GM12875 (cell line): ENCODE results near the gene DCBLD1.

Experiments
- H3K4me3 ChIP-seq: one replicate; pipeline ENCODE4 v1.5.1; 2011; ENCODE audit warnings: low read depth, low read length, control low read depth
- TF ChIP-seq, protein P1 (sequence below): IDR thresholded peaks from 2 replicates; pipeline ENCODE4 v1.5.1; 2011; ENCODE audit warnings: low read depth, mild to moderate bottlenecking, control low read depth, inconsistent platforms, low read length, moderate library complexity, borderline replicate concordance; ENCODE audit not compliant: insufficient read depth

The DCBLD1 gene

DNA sequence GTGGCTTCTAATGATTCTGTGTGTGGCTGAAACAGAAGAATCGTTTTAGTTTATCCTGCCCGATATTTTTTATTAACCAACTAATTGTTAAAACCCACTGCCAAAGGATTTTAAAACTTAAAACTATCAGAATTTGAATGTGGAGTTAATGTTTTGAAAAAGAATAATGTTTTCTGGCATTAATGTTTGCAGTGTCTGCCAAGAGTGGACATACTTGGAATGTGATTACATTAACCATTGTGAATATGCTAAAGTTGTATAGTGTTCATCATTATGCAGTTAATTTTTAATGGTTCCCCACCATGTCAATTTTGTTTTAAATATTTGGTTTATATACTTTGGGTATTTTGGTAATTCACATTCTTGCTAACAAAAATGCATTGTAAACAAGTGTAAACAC is 24.4 kb downstream of the DCBLD1 start:
- H3K4me3 ChIP-seq, result no peak overlapping the region
- TF ChIP-seq, protein P1, sequence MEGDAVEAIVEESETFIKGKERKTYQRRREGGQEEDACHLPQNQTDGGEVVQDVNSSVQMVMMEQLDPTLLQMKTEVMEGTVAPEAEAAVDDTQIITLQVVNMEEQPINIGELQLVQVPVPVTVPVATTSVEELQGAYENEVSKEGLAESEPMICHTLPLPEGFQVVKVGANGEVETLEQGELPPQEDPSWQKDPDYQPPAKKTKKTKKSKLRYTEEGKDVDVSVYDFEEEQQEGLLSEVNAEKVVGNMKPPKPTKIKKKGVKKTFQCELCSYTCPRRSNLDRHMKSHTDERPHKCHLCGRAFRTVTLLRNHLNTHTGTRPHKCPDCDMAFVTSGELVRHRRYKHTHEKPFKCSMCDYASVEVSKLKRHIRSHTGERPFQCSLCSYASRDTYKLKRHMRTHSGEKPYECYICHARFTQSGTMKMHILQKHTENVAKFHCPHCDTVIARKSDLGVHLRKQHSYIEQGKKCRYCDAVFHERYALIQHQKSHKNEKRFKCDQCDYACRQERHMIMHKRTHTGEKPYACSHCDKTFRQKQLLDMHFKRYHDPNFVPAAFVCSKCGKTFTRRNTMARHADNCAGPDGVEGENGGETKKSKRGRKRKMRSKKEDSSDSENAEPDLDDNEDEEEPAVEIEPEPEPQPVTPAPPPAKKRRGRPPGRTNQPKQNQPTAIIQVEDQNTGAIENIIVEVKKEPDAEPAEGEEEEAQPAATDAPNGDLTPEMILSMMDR, result no peak

DNA sequence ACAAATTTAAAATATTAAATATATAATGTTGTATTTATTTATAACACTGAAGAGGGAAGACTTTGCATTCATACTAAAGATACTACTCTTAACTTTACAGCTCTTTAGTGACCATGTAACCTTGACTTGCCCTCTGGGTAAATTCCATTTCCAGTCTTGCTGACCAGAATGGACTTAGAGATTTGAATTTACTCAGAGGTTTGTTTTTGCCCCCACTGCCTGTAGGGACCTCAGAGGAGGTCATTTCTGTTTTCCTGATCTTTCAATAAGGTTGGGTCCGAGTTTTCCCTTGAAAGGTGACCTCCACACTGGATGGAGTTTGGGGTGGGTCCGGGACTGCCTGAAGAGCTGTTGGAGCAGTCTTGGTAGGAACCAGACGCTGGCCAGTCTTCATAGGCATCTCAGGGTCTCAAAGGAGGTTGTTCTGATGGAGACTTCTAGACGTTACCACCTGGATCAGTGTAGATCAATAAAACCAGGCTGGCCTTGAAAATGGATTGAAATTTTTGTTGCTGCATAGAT is 26.0 kb downstream of the DCBLD1 start:
- TF ChIP-seq, protein P1, result no peak
- no peak overlapping the region for H3K4me3 ChIP-seq

DNA sequence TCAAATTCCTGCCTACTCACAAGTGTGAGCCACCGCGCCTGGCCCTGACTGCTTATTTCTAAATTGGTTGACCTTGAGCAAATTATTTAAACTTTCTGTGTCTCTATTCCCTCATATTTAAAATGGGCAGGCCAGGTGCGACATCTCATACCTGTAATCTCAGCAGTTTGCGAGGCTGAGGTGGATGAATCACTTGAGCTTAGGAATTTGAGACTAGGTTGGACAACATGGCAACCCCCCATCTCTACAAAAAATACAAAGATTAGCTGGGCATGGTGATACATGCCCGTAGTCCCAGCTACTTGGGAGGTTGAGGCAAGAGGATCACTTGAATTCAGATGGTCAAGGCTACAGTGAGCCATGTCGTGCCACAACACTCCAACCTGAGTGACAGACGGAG is 26.5 kb downstream of the DCBLD1 start:
- TF ChIP-seq, protein P1, result no peak
- no peak overlapping the region for H3K4me3 ChIP-seq

DNA sequence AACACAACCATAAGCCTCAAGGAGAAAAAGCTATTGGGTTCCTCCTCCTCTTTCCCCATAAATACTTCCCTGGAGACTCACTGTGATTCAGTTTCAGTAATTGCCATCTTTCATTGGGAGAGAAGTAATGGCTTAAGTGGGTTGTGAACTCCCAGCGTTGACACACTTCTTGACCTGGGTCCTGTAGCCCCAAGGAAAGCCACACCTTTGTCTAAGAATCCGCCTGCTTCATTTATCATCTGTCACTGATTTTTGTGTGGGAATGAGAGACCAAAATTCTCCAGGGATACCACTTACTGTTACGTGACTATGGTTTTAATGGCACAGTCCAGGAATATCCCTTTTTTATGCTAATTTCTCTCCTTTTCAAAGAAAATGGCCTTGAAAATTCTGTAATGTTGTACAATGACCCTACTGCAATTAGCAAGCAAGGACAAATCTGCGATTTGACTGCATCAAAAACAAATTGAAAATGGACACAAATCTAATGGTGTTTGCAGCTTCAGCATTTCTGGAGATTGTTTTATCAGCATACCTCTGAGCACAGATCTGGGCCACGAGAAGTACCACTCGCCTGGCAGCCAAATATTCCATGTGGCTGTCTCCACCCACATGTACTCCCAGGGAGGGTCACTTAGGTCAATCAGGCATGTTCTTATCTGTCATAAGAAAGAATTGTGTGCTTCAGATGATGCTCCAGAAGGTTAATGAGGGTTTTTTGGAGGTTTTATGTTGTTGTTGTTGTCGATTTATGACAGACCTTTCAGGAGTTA is 29.8 kb downstream of the DCBLD1 start:
- H3K4me3 ChIP-seq, result no peak overlapping the region
- TF ChIP-seq, protein P1, result no peak

DNA sequence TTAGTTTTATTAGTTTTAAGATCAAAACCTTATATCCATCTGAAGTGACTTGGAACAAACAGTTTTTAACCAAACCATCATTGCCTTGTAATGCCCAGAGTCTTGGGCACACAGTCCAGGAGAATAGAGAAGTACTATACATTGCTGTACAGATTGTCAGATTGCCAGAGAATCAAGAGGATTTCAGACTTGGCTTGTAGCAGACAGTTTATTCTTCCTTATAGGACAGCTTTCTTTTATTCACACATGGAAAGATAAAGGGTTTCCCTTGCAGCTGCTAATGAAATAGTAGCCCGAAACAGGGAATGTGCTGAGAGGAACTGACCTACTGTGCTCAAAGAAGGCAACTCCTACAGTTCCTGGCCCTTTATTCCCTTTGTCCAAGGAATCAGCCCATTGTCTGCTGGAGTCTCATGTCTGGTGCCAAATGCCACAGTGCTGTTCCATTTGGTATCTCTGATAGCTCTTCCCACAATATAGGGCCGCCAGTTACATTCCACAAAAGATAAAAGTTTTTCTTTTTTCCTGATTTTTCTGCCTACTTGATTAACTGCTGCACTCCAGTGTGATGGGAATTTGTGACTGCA is 30.6 kb downstream of the DCBLD1 start:
- TF ChIP-seq, protein P1, result no peak
- H3K4me3 ChIP-seq, result no peak overlapping the region

DNA sequence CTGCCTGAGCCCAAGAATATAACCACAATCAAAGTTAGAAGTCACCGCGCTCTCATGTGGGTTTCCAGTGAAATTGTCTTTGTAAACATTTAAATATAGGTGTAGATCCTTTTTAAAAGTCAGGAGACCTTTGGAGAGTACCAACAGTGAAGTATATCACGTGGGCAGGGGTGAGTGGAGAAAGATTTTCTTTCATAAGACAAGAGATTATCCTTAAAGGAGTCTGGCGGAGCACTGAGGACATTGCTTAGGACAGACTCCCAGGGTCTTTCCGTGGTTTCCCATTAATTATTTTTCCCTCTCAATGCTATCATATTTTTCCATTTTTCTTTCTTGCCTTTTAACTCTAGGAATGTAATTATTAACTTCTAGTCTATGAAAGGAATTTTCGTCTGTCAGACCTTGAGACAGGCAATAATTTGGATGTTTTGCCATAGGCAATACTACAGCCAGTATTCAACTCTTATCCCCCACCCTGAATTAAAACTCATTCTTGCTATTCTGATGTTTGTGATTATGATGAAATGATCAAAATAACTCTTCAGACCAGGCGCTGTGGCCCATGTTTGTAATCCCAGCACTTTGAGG is 31.4 kb downstream of the DCBLD1 start:
- TF ChIP-seq, protein P1, result no peak
- H3K4me3 ChIP-seq, result no peak overlapping the region

DNA sequence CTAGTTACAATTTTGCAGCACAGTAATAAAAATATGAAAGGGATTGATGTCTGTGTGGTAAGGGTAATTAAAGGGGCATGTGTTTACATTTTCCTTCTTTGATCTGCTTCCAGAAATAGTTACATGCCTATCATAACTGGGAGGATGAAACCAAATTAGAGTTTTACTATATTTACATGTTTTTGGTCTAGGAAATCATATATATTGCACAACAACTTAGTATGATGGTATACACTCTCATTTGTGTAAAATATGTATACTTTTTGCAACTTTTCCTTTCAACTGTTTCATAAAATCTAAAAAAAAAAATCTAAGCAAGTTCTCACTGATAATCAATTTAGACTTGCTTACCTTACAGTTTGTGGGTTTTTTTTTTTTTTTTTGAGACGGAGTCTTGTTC is 32.2 kb downstream of the DCBLD1 start:
- no peak overlapping the region for H3K4me3 ChIP-seq
- TF ChIP-seq, protein P1, result no peak
